Tibial artery (tissue), 4 donors: ENCODE data around the gene SRCIN1.

Experiments
- DNase-seq, 2 donors: peaks; one replicate each; pipeline ENCODE4 v3.0.0-alpha.2; 2019
- H3K27ac ChIP-seq, 2 donors: fragments of 200-600 bp; sonication (generic) in 1 of 2; 1 replicate in 1 of 2; 2 replicates in 1 of 2; pipeline ENCODE4 v1.5.1; 2018 to 2019; ENCODE audit warnings: mild to moderate bottlenecking in 1 of 2
- H3K27me3 ChIP-seq, 2 donors: fragments of 200-600 bp; sonication (generic) in 1 of 2; one replicate each; pipeline versions ENCODE4 v1.5.1 to v1.6.0; 2016 to 2019
- H3K36me3 ChIP-seq, 3 donors: fragments of 200-600 bp; sonication (generic) in 2 of 3; one replicate each; pipeline ENCODE4 v1.5.1; 2016 to 2019; ENCODE audit warnings: mild to moderate bottlenecking in 2 of 3
- H3K4me1 ChIP-seq, 4 donors: fragments of 200-600 bp; sonication (generic) in 2 of 4; 1 replicate in 3 of 4; 2 replicates in 1 of 4; pipeline ENCODE4 v1.5.1; 2016 to 2019
- H3K4me3 ChIP-seq, 2 donors: fragments of 200-600 bp; sonication (generic) in 1 of 2; 1 replicate in 1 of 2; 2 replicates in 1 of 2; pipeline ENCODE4 v1.5.1; 2018 to 2019; ENCODE audit warnings: mild to moderate bottlenecking in 2 of 2
- H3K9me3 ChIP-seq, 3 donors: fragments of 200-600 bp; sonication (generic) in 1 of 3; one replicate each; pipeline ENCODE4 v1.5.1; 2016 to 2019
- CTCF ChIP-seq, 2 experiments: fragments of 200-600 bp in 1 of 2; fragments of 450-650 bp in 1 of 2; IDR thresholded peaks; one replicate each; pipeline ENCODE4 v1.5.1; 2017 to 2019; ENCODE audit warnings: antibody characterized with exemption in 2 of 2, mild to moderate bottlenecking in 1 of 2, moderate library complexity in 1 of 2
- intact Hi-C: fragments of 100-400 bp; cut with DNase I; formaldehyde crosslinking; loops from one replicate; pipeline ENCODE4 v1.15.0; 2023; ENCODE audit warnings: low total_unique reads

SRCIN1 gene

GRCh38 chr17:38512473-38513058 is 93.2 kb downstream of the SRCIN1 start:
- no peak overlapping the region for H3K27ac ChIP-seq
- peaks cover 0 to 19% (median 9%) of the 10 kb centered on the region in 4 donors for H3K4me1 ChIP-seq
- DNase-seq, result no peak
- TF ChIP-seq CTCF (IDR thresholded peaks at IDR 0.05), result no peak
- H3K36me3 ChIP-seq, result peaks cover 7 to 29% (median 14%) of the 10 kb centered on the region in 3 donors
- intact Hi-C loops, result no loop called here
- no peaks in the 10 kb centered on the region for H3K27me3 ChIP-seq
- H3K9me3 ChIP-seq, result no peaks in the 10 kb centered on the region
- no peak overlapping the region for H3K4me3 ChIP-seq

GRCh38 chr17:38511150-38512108 is 94.3 kb downstream of the SRCIN1 start:
- no peak for DNase-seq
- no peaks in the 10 kb centered on the region for H3K9me3 ChIP-seq
- intact Hi-C loops, result no loop called here

GRCh38 chr17:38510421-38511149 is 95.2 kb downstream of the SRCIN1 start:
- DNase-seq, result no peak
- H3K9me3 ChIP-seq, result no peaks in the 10 kb centered on the region
- no peak overlapping the region for H3K27ac ChIP-seq
- H3K4me1 ChIP-seq, result peaks cover 0 to 19% (median 9%) of the 10 kb centered on the region in 4 donors
- peaks cover 27 to 49% (median 33%) of the 10 kb centered on the region in 3 donors for H3K36me3 ChIP-seq
- no peak overlapping the region for H3K4me3 ChIP-seq
- H3K27me3 ChIP-seq, result no peaks in the 10 kb centered on the region
- no peak for TF ChIP-seq CTCF (IDR thresholded peaks at IDR 0.05)
- intact Hi-C loops, result no loop called here

More at GRCh38 chr17:38511150-38512108, 94.3 kb downstream of the SRCIN1 start:
- TF ChIP-seq CTCF (IDR thresholded peaks at IDR 0.05), result no peak
- Histone ChIP-seq H3K4me3 (no peak overlapping the region), H3K27ac (no peak overlapping the region), H3K4me1 (peaks cover 0 to 19% (median 9%) of the 10 kb centered on the region in 4 donors), H3K36me3 (peaks cover 19 to 40% (median 25%) of the 10 kb centered on the region in 3 donors), H3K27me3 (no peaks in the 10 kb centered on the region)

GRCh38 chr17:38509772-38510420 is 95.9 kb downstream of the SRCIN1 start:
- peaks cover 0 to 19% (median 9%) of the 10 kb centered on the region in 4 donors for H3K4me1 ChIP-seq
- H3K4me3 ChIP-seq, result peak overlapping the region in 1 of 2 donors; percentile 3

More at GRCh38 chr17:38509772-38510420, 95.9 kb downstream of the SRCIN1 start:
- Histone ChIP-seq H3K27ac (no peak overlapping the region), H3K27me3 (no peaks in the 10 kb centered on the region), H3K9me3 (no peaks in the 10 kb centered on the region), H3K36me3 (peaks cover 31 to 56% (median 40%) of the 10 kb centered on the region in 3 donors)
- no peak for DNase-seq
- intact Hi-C loops, result no loop called here
- no peak for TF ChIP-seq CTCF (IDR thresholded peaks at IDR 0.05)
